Brain microvascular endothelial cell (primary cell): ENCODE results near the gene TUBA4A.

Experiments used
- DNase-seq: peaks from one replicate; pipeline ENCODE4 v3.0.0-alpha.2; 2020
- H3K27ac ChIP-seq: fragments of 250-450 bp; sonication (Bioruptor Pico); 2 replicates; pipeline ENCODE4 v1.5.1; 2020; ENCODE audit warnings: mild to moderate bottlenecking, moderate library complexity
- H3K27me3 ChIP-seq: fragments of 250-450 bp; sonication (Bioruptor Pico); replicated peaks from 2 replicates; pipeline ENCODE4 v1.5.1; 2020; ENCODE audit warnings: mild to moderate bottlenecking
- H3K36me3 ChIP-seq: fragments of 250-450 bp; sonication (Bioruptor Pico); replicated peaks from 2 replicates; pipeline ENCODE4 v1.5.1; 2020; ENCODE audit warnings: mild to moderate bottlenecking
- H3K4me3 ChIP-seq: 2 replicates; pipeline ENCODE4 v1.5.1; 2011; ENCODE audit warnings: low read depth, mild to moderate bottlenecking, control low read depth, low read length, moderate library complexity
- in situ Hi-C: cut with HindIII; loops from 2 replicates; pipeline ENCODE4 v1.10.0; 2017; ENCODE audit warnings: low sequenced_read_pairs, low pct_ligation_motif_present
- TF ChIP-seq, protein P1 (sequence below): IDR thresholded peaks from 2 replicates; pipeline ENCODE4 v1.5.1; 2011; ENCODE audit warnings: low read depth, mild to moderate bottlenecking, moderate library complexity, low read length, control low read depth, inconsistent platforms; ENCODE audit errors: missing control alignments

TUBA4A gene

DNA sequence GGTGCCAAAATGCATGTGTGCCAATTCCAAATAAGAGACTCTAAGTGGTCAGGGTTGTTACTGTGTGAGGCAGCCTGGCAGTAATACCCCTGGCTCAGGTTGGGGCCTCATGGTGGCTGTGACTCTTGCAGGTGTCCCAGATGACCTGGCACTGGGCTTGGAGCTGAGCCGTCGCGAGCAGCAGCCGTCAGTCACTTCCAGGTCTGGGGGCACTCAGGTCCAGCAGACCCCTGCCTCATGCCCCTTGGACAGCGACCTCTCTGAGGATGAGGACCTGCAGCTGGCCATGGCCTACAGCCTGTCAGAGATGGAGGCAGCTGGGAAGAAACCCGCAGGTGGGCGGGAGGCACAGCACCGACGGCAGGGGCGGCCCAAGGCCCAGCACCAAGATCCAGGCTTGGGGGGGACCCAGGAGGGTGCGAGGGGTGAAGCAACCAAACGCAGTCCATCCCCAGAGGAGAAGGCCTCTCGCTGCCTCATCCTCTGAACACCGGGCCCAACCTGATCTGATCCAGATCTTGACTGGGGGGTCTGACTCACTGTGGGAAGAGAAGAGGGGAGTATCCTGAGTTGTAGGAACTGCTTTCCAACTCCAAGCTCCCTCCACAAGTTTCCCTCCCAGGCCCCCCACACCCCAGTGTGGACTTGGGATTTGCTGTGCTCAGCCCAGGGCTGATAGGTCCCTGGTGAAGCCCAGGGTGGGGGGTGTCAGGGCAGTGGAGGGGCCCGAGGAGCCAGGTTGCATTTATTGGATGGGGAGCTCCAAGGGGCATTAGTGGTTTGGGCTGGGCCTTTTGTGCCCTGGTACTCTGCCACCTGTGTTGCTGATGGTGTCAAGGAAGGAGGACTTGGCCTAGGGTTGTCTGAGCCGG is 31.0 kb upstream of the TUBA4A start:
- no peaks in the 10 kb centered on the region for H3K27me3 ChIP-seq
- no peak for DNase-seq
- in situ Hi-C loops: no loop called here
- no peak overlapping the region for H3K27ac ChIP-seq
- H3K4me3 ChIP-seq: no peak overlapping the region
- TF ChIP-seq, protein P1, sequence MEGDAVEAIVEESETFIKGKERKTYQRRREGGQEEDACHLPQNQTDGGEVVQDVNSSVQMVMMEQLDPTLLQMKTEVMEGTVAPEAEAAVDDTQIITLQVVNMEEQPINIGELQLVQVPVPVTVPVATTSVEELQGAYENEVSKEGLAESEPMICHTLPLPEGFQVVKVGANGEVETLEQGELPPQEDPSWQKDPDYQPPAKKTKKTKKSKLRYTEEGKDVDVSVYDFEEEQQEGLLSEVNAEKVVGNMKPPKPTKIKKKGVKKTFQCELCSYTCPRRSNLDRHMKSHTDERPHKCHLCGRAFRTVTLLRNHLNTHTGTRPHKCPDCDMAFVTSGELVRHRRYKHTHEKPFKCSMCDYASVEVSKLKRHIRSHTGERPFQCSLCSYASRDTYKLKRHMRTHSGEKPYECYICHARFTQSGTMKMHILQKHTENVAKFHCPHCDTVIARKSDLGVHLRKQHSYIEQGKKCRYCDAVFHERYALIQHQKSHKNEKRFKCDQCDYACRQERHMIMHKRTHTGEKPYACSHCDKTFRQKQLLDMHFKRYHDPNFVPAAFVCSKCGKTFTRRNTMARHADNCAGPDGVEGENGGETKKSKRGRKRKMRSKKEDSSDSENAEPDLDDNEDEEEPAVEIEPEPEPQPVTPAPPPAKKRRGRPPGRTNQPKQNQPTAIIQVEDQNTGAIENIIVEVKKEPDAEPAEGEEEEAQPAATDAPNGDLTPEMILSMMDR: no peak
- H3K36me3 ChIP-seq: peaks cover 6% of the 10 kb centered on the region

DNA sequence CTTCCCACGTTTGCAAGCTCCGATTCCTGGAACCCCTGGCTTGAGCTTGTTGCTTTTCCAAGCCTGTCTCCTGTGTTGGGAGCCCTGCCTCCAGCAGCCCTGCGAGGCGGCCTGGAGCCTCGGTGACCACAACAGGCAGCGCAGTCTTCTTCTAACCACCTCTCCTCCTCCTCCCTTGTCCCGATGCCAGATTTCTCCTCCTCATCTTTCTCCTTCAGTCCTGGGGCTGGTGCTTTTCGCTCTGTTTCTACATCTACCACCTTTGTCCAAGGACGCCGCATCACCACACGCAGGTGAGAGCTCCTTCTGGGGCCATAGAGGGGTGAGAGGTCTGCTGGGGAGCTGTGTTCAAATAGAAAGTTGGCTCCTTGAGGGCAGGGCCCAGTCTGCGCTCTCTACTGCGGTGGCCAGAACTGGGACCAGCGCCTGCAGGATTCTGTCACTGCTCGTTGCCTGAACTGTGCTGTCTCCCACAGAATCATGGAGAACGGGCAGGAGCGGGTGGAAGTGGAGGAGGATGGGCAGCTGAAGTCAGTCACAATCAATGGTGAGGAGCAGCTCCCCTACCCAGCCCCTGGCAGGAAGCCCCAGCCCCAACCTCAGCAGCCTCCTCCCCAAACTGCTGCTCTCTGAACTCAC is 29.3 kb upstream of the TUBA4A start:
- in situ Hi-C loops: no loop called here
- no peaks in the 10 kb centered on the region for H3K27me3 ChIP-seq
- no peak for DNase-seq
- H3K4me3 ChIP-seq: no peak overlapping the region
- H3K27ac ChIP-seq: no peak overlapping the region
- H3K36me3 ChIP-seq: peaks cover 6% of the 10 kb centered on the region
- TF ChIP-seq, protein P1: no peak

DNA sequence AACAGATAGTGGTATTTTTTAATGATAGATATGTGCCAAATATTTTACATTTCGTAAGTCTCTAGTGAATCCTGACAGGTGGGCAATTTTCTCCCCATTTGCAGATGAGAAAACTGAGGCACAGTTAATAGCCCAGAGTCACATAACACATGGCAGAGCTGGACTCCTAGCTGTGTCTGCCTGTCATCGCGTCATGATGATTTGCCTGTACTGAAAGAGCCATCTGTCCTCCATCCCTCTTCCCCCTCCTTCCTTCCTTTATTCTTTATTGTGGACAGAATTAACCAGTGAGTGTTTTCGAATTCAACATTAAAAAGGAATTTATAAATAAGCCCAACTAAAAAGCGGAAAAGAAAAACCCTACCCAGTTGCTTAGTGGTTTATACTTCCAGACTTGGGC is 28.7 kb upstream of the TUBA4A start:
- Histone ChIP-seq H3K27ac (no peak overlapping the region), H3K36me3 (peaks cover 6% of the 10 kb centered on the region), H3K4me3 (no peak overlapping the region), H3K27me3 (no peaks in the 10 kb centered on the region)
- in situ Hi-C loops: no loop called here
- no peak for DNase-seq
- TF ChIP-seq, protein P1: no peak

DNA sequence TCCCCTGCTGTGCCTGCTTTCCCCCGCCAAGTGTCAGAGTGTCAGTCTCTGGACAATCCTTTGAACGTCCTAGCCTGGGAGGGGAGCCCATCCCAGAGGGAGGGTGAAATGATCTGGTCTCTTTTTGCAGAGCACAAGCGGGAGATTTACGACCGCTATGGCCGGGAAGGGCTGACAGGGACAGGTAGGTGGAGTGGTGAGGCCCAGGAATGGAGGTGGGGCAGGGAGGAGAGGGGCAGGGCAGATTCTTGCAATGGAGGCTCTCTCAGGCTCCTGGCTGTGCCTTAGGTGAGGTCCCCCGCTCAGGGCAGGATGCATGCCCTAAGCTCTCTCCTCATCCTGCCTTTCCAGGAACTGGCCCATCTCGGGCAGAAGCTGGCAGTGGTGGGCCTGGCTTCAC is 27.9 kb upstream of the TUBA4A start:
- no peak overlapping the region for H3K27ac ChIP-seq
- DNase-seq: no peak
- peaks cover 6% of the 10 kb centered on the region for H3K36me3 ChIP-seq
- no peak overlapping the region for H3K4me3 ChIP-seq
- TF ChIP-seq, protein P1: no peak
- in situ Hi-C loops: no loop called here
- H3K27me3 ChIP-seq: no peaks in the 10 kb centered on the region

DNA sequence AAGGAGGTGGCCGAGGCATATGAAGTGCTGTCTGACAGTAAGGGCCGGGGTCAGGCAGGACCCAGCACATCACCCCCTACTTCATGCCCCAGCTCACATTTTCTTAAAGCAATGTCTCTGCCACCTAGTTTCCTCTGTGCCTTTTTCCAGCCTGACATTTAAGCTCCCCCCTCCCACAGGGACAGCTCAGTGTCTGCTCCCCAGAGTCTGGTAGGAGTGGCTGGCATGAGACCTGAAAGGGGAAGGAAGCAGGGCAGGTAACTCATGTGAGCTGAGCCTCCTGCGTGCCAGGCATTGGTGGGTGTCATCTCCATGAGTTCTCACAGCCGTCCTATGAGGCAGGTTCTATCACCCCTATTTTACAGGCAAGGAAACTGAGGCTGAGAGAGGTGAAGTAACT is 26.9 kb upstream of the TUBA4A start:
- TF ChIP-seq, protein P1: no peak
- no peak overlapping the region for H3K4me3 ChIP-seq
- in situ Hi-C loops: no loop called here
- no peak overlapping the region for H3K27ac ChIP-seq
- no peaks in the 10 kb centered on the region for H3K27me3 ChIP-seq
- DNase-seq: no peak
- peaks cover 6% of the 10 kb centered on the region for H3K36me3 ChIP-seq
